ENCODE measurements around the gene FANCD2. TPM values are rescaled to one million over a fixed set of nuclear protein-coding genes. Genes with fewer than 3 reads are reported as not detected.

Gene FANCD2
- total and polyA plus RNA-seq, 2 donors (not counting 1 experiment from before 2014, with no cell fraction given), result 7.1 to 9.7 TPM

DNA sequence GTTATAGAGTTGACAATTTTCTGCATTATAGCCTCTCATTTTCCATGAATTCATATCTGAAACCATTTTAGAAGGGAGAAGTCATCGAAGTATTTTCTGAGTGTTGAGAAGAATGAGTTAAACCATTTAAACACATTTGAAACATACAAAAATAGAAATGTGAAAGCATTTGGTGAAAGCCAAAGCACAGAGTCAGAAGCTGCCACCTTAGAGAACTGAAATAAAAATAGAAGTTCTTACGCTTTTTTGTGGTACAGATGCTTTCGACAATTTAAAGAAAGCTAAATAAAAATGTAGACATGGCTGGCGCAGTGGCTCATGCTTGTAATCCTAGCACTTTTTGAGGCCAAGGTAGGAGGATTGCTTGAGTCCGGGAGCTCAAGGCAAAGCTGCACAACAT, 72.8 kb downstream of the FANCD2 start:
- peaks cover 6% of the 10 kb centered on the region for H3K4me1 ChIP-seq (ENCODE audit: control insufficient read depth, extremely low read depth, insufficient read depth, low read length)

DNA sequence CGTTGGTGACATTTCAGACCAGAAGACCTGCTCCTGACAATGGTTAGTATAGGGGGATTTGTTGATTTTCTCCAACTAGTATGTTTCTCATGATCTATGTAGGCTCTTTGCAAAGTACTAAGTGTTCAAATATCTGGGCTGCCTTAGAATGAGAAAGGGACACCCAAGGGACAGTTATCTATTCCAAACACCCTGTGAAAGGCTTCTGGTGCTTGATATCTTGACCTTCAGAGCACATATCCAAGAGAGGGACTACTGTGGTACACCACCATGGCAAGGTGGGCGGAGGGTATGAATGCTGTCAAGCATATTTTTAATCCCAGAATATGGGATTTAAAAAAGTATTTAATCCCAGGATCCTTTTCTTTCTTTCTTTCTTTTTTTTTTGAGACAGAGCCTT, 80.7 kb downstream of the FANCD2 start:
- Histone ChIP-seq H2AFZ (ENCODE audit: low read length) (no peak overlapping the region), H3K36me3 (ENCODE audit: control insufficient read depth, insufficient read depth, low read length) (no peaks in the 10 kb centered on the region), H3K27ac (ENCODE audit: insufficient read depth, low read length) (no peak overlapping the region), H3K27me3 (ENCODE audit: control insufficient read depth, insufficient read depth, low read length) (no peaks in the 10 kb centered on the region), H3K4me2 (ENCODE audit: extremely low read depth, insufficient read depth, low read length) (no peak overlapping the region), H3K9me3 (ENCODE audit: control insufficient read depth, insufficient read depth, low read depth, low read length) (no peaks in the 10 kb centered on the region), H3K4me1 (ENCODE audit: control insufficient read depth, extremely low read depth, insufficient read depth, low read length) (no peaks in the 10 kb centered on the region), H3K9ac (ENCODE audit: insufficient read depth, low read length) (no peak overlapping the region), H3K4me3 (replicated peaks in 1 of 4; ENCODE audit: control extremely low read depth in 1 of 4, insufficient read depth in 1 of 4, low read depth in 3 of 4, low read length in 4 of 4) (no peak overlapping the region), H4K20me1 (ENCODE audit: control insufficient read depth, extremely low read depth, insufficient read depth, low read length) (no peaks in the 10 kb centered on the region), H3K79me2 (ENCODE audit: control insufficient read depth, insufficient read depth, low read length) (no peaks in the 10 kb centered on the region)
- DNase-seq (ENCODE audit: low read depth in 2 of 2), result no peak
- no peak for TF ChIP-seq EZH2 (IDR thresholded peaks at IDR 0.05; ENCODE audit: low read length, missing control alignments)
- TF ChIP-seq, protein P1, sequence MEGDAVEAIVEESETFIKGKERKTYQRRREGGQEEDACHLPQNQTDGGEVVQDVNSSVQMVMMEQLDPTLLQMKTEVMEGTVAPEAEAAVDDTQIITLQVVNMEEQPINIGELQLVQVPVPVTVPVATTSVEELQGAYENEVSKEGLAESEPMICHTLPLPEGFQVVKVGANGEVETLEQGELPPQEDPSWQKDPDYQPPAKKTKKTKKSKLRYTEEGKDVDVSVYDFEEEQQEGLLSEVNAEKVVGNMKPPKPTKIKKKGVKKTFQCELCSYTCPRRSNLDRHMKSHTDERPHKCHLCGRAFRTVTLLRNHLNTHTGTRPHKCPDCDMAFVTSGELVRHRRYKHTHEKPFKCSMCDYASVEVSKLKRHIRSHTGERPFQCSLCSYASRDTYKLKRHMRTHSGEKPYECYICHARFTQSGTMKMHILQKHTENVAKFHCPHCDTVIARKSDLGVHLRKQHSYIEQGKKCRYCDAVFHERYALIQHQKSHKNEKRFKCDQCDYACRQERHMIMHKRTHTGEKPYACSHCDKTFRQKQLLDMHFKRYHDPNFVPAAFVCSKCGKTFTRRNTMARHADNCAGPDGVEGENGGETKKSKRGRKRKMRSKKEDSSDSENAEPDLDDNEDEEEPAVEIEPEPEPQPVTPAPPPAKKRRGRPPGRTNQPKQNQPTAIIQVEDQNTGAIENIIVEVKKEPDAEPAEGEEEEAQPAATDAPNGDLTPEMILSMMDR (conservative IDR thresholded peaks at IDR 0.05 in 1 of 2, IDR thresholded peaks at IDR 0.05 in 1 of 2; ENCODE audit: low read depth in 1 of 2, low read length in 2 of 2), result no peak

More for the DNA sequence above, 72.8 kb downstream of the FANCD2 start:
- Histone ChIP-seq H2AFZ (ENCODE audit: low read length) (no peak overlapping the region), H3K79me2 (ENCODE audit: control insufficient read depth, insufficient read depth, low read length) (no peaks in the 10 kb centered on the region), H3K36me3 (ENCODE audit: control insufficient read depth, insufficient read depth, low read length) (peaks cover 2% of the 10 kb centered on the region), H3K27ac (ENCODE audit: insufficient read depth, low read length) (no peak overlapping the region), H3K9ac (ENCODE audit: insufficient read depth, low read length) (no peak overlapping the region), H3K27me3 (ENCODE audit: control insufficient read depth, insufficient read depth, low read length) (no peaks in the 10 kb centered on the region), H3K9me3 (ENCODE audit: control insufficient read depth, insufficient read depth, low read depth, low read length) (no peaks in the 10 kb centered on the region), H4K20me1 (ENCODE audit: control insufficient read depth, extremely low read depth, insufficient read depth, low read length) (no peaks in the 10 kb centered on the region), H3K4me2 (ENCODE audit: extremely low read depth, insufficient read depth, low read length) (no peak overlapping the region), H3K4me3 (replicated peaks in 1 of 4; ENCODE audit: control extremely low read depth in 1 of 4, insufficient read depth in 1 of 4, low read depth in 3 of 4, low read length in 4 of 4) (no peak overlapping the region)
- TF ChIP-seq EZH2 (IDR thresholded peaks at IDR 0.05; ENCODE audit: low read length, missing control alignments), result no peak
- TF ChIP-seq, protein P1 (conservative IDR thresholded peaks at IDR 0.05 in 1 of 2, IDR thresholded peaks at IDR 0.05 in 1 of 2; ENCODE audit: low read depth in 1 of 2, low read length in 2 of 2), result no peak
- DNase-seq (ENCODE audit: low read depth in 2 of 2), result no peak

DNA sequence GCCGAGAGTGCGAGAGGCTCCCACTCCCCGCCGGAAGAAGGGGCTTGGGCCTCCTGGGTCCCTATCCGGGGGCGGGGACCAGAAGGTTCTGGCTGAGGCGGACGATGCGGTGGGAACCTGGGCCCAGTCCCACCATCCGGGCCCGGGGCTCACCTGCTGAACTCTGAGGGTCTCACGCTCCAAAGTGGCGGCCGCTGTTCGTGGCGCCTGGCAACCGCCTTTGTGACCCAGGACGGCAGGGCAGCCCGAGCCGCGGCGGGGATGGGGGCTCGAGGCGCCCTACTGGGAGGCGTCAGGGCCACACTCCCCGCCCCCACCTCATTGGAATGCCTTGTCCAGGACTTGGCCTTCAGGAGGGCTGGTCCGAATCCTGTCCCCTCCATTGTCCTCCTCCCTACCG, 81.9 kb downstream of the FANCD2 start, which contains the start of gene FANCD2OS:
Gene FANCD2OS (minus strand): TSS at position 165 of the 400 bp plus-strand sequence. CDS start 3,481 bp downstream, outside the sequence.
- Histone ChIP-seq H3K4me1 (ENCODE audit: control insufficient read depth, extremely low read depth, insufficient read depth, low read length) (no peaks in the 10 kb centered on the region), H3K4me3 (replicated peaks in 1 of 4; ENCODE audit: control extremely low read depth in 1 of 4, insufficient read depth in 1 of 4, low read depth in 3 of 4, low read length in 4 of 4) (no peak within 1 kb of the TSS), H3K79me2 (ENCODE audit: control insufficient read depth, insufficient read depth, low read length) (no peaks in the 10 kb centered on the region), H3K36me3 (ENCODE audit: control insufficient read depth, insufficient read depth, low read length) (no peaks in the 10 kb centered on the region), H2AFZ (ENCODE audit: low read length) (no peak within 1 kb of the TSS), H3K9me3 (ENCODE audit: control insufficient read depth, insufficient read depth, low read depth, low read length) (no peaks in the 10 kb centered on the region), H4K20me1 (ENCODE audit: control insufficient read depth, extremely low read depth, insufficient read depth, low read length) (no peaks in the 10 kb centered on the region), H3K9ac (ENCODE audit: insufficient read depth, low read length) (no peak within 1 kb of the TSS), H3K4me2 (ENCODE audit: extremely low read depth, insufficient read depth, low read length) (no peak within 1 kb of the TSS), H3K27ac (ENCODE audit: insufficient read depth, low read length) (no peak within 1 kb of the TSS), H3K27me3 (ENCODE audit: control insufficient read depth, insufficient read depth, low read length) (no peaks in the 10 kb centered on the region)
- TF ChIP-seq EZH2 (IDR thresholded peaks at IDR 0.05; ENCODE audit: low read length, missing control alignments), result no peak
- TF ChIP-seq, protein P1 (conservative IDR thresholded peaks at IDR 0.05 in 1 of 2, IDR thresholded peaks at IDR 0.05 in 1 of 2; ENCODE audit: low read depth in 1 of 2, low read length in 2 of 2), result no peak
- no peak for DNase-seq (ENCODE audit: low read depth in 2 of 2)
